ENCODE results near the gene ACTR3C.
"Not testable (repeated sequence)": the region's sequence is repeated elsewhere in the genome, so short reads cannot be mapped to it uniquely, and the experiment has no call there.

The ACTR3C gene

DNA sequence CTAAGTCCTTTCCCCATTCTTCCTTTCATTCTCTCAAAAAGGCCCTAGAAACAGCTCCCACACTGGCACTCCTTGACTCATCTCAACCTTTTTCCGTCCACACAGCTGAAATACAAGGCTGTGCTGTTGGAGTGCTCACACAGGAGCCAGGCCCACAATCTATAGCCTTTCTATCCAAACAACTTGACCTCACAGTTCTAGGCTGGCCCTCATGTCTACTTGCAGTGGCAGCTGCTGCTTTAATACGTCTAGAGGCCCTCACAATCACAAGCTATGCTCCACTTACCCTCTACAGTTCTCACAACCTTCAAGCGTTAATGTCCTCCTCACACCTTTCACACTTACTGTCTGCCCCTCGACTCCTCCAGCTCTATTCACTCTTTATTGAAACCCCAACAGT lies 12.2 kb downstream of the ACTR3C start:
- DNase-seq: no peak

DNA sequence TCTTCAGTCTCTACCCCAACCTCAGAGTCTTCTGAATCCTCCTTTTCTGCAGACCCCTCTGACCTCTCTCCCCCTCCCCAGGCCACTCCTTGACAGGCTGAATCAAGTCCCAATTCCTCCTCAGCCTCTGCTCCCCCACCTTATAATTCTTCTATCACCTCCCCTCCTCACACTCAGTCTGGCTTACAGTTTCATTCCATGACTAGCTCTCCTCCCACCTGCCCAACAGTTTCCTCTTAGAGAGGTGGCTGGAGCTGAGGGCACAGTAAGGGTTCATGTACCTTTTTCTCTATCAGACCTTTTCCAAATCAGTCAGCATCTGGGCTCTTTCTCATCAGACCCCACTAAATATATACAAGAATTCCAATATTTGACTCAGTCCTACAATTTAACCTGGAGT lies 14.8 kb downstream of the ACTR3C start:
- DNase-seq: no peak

DNA sequence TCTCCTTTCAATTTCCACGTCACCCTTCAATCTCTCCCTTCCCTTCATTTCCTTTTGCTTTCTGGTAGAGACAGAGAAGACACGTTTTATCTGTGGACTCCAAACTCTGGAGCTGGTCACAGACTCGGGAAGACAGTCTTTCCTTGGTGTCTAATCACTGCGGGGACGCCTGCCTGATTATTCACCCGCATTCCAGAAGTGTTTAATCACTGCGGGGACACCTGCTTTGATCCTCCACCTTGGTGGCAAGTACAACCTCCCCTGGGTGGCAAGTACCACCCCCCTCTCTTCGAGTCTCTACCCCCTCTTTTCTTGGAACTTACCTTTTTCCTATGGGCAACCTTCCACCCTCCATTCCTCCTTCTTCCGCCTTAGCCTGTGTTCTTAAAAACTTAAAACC lies 15.4 kb downstream of the ACTR3C start:
- no peak for DNase-seq

DNA sequence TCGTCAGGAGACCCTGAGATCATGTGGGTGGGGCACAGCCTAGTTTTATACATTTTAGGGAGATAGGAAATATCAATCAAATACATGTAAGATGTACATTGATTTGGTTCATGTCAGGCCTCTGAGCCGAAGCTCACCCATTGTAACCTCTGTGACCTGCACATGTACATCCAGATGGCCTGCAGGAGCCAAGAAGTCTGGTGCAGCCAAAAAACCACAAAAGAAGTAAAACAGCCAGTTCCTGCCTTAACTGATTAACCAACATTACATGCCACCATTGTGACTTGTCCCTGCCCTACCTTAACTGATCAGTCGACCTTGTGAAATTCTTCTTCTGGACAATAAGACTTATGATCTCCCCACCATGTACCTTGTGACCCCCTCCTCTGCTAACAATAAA lies 16.2 kb downstream of the ACTR3C start:
- DNase-seq: no peak

DNA sequence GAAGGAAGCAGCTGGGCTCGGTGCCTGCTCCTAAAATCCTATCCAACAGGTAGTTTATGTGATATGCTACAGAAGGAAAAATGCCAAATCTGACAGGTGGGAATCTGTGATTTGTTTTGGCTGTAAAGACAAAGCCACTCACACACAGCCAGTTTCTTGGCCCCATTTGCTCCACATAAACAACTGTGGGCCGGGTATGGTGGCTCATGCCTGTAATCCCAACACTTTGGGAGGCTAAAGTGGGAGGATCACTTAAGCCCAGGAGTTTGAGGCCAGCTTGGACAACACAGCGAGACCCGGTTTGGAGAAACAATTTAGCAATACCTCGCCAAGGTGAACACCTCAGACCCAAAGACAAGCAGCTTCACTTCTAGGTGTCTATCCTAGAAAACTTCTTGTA lies 17.0 kb downstream of the ACTR3C start:
- DNase-seq: not testable (repeated sequence)

DNA sequence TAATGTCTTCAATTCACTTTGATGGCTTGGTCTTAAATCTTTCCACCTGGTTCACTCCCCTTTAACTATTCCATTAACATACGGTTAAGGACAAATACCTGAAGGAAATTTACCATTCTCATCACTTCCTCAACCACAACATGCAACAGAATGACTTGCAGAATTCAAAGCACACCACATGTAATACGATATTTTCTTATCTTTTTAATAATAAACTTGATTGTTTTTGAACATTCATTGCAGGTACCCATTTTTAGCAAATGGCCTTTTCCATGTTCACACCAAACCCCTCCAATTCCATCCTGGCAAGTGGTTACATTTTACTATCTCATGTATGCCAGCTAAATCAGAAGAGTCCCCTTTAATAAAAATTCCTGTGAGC lies 17.5 kb downstream of the ACTR3C start:
- not testable (repeated sequence) for DNase-seq

DNA sequence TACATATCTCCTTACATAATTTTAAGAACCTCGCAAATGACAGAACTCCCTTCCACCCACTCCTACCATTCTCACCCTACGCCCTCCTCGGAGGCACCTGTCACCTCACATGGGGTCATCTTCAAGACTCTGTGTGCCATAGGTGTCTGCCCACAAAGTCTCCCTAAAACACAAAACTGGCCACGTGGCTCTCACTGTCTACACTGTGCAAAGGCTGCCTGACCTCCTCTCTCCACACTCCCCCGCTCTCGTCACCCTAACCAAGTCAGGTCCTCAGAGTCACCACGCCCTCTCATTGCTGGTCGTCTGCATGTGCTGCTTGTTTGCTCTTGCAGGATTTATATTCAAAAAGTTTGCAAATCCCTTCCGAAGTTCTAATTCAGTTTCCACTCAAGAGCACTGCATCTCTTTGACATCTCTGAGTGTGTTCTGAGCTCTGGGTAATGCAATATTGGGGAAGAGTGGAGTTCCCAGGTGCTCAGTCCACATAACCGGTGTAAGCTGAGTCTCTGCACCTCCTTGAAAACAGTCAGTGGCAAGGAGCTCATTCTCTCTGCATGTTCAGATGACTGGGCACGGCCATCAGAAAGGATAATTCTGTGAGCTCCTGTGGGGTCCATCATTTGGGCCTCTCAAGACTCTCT lies 18.0 kb downstream of the ACTR3C start:
- DNase-seq: not testable (repeated sequence)

DNA sequence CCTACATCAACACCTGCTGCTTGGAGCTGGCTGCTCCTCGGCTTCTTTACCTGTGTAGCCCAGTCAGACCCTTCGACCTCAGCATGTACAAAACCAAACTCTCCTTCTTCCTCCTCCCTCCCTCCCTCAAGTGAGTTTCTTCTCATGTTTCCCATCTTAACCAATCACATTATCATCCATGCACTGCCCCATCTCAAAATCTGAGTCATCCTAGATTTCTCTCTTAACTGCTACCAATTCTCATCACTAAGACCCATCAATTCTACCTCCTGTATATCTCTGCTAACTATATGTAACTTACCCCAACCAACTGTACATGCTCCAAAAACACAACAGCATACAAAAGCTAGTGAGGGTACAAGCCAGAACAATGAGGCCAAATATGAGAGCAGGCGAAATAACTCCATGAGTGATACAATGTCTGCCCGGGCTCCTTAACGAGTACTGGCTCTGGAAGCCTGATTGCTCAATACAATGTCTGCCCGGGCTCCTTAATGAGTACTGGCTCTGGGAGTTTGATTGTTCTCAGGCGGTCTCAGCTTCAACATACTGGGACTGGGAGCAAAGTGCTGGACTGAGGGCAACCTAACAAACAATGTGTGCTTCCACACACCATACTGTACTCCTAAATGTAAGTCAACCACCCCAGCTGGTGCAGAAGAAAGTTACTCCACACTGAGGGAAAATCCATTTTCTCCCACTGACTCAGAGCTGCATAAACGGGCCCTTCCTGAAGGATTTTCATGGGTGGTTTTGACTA lies 18.7 kb downstream of the ACTR3C start:
- not testable (repeated sequence) for DNase-seq

DNA sequence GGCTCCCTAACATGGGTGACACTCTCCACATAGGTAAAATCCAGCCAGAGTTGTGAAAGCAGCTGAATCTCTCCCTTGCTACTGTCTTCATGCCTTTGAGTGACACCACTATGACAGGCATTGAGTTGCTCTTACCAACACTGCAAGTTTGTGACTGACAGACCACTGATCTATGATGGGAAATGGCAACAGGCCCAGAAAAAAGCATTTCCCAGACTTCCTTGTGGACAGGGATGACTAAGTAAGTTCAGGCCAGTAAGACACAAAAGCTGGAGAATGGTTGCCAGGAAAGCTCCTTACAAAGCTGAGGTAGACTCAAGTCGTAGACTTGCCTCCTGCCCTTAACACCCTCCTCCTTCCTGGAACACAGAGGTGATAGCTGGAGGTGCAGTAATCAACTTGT lies 20.4 kb downstream of the ACTR3C start:
- not testable (repeated sequence) for DNase-seq

DNA sequence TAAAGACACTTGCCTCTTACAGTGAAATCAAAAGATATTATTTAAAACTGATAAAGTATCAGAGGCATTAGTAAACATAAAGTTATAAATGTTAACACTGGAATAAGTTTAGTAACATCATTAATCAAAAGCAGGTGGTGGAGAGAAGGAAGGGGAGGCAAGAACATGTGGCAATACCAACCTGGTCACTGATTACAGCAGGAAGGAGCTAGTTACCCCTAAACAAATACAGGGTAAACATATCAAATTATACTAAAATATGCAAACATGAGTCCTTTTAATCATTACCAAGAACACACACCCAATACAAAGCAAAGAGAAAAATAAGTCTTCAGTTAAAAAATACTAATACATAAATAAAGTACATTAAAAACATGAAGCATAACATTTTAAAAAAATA lies 25.4 kb downstream of the ACTR3C start:
- not testable (repeated sequence) for DNase-seq

DNA sequence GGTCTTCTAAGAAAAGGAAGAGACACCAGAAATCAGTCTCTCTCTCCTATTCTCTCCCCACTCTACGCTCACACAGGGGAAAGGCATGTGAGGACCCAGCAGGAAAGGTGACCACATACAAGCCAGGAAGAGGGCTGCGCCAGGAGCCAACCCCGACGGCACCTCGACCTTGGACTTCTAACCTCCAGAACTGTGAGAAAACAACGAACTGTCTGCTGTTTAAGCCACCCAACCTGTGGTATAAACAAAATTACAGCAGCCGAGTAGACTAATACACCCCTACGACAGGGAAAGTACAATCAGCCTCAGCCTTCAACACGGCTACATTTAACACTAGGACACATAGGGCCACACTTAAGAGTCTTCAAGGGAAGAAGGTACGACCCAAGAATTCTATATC lies 26.5 kb downstream of the ACTR3C start:
- DNase-seq: not testable (repeated sequence)

DNA sequence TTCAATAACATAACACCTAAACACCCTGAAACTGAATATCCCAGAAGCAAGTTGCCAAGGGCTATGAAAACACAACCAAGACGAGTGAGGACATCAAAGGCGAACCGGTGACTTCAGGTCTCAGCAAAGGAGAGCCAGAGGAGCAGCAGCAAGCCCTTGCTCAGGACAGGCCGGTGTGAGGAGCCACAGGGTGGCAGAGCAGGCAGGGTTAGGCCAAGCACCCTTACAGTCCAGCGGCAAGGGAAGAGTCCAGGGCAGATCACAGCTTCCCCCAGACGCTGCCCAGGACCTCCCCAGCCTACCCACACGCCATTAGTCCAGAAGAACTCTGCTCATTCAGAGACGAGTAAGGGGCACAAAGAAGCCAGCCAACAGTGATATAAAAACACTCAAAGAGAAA lies 27.7 kb downstream of the ACTR3C start:
- not testable (repeated sequence) for DNase-seq

DNA sequence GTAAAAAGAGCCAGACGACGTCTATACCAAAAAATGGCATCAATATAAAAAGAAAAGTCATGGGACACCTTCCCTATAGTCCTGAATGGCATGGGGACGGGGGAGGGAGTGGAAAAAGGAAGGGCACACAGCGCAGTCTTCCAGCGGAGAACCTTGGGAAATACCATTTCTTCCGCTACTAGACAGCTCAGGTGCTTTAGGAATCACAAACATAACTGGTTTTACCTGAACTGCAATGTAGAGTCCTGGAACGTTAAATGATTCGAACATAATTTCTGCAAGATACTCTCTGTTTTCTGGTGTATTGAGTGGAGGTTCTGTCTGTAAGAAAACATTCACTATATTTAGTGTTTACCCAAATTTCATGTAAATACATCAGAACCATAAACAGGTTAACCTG lies 28.3 kb downstream of the ACTR3C start:
- DNase-seq: not testable (repeated sequence)

DNA sequence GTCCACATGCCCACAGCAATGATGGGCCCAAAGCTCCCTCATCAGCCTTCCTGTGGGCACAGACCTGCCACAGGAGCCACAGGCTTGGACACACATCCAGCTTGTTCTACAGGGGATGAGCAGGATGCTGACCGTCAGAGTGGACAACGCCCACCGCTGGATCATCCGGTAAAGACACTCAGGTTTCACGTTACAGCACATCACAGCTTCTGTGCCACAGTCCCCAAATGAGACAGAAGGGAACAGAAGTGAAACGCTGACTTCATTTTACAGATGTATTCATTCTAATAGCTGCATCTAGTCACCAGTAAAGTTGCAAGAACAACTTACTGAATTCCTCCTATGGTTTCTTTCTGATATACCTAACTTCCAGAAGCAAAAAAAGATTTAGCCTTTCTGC lies 33.0 kb downstream of the ACTR3C start:
- not testable (repeated sequence) for DNase-seq

DNA sequence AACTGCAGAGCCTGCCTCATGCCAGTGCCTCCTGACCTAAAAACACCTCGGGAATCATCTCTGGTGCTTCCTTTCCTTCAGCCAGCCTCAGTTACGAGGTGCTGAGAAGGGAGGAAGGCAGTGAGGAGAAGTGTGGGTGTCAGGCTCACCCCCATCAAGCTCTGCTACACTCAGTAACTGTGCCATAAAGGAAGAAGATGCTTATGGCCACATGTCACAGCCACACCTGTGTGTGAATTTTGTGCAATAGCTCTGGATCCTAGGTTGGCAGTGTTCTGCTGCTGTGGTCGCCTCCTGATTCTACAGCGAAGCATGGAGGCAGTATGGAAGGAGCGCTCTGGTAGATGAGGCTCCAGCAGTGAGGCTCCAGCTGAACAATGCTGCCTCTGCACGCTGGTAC lies 34.5 kb downstream of the ACTR3C start:
- DNase-seq: not testable (repeated sequence)

DNA sequence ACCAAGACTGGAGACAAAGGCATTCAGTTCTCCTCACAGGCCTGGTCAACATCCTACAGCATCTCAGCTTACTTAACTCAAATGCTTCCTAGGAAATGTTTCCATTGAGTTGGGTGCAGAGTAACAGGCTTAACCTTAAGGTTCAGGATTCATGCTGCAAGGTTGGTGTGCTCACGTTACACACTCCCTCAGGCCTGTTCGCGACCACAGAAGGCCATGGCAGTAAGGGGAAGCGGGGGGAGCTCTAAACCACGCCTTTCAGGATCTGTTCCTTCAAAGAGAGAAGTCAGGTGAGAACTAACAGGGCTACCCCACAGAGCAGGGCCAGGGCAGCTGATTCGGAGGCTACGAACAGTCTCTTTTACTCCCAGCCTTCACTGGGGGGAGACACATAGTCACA lies 35.5 kb downstream of the ACTR3C start:
- DNase-seq: not testable (repeated sequence)

DNA sequence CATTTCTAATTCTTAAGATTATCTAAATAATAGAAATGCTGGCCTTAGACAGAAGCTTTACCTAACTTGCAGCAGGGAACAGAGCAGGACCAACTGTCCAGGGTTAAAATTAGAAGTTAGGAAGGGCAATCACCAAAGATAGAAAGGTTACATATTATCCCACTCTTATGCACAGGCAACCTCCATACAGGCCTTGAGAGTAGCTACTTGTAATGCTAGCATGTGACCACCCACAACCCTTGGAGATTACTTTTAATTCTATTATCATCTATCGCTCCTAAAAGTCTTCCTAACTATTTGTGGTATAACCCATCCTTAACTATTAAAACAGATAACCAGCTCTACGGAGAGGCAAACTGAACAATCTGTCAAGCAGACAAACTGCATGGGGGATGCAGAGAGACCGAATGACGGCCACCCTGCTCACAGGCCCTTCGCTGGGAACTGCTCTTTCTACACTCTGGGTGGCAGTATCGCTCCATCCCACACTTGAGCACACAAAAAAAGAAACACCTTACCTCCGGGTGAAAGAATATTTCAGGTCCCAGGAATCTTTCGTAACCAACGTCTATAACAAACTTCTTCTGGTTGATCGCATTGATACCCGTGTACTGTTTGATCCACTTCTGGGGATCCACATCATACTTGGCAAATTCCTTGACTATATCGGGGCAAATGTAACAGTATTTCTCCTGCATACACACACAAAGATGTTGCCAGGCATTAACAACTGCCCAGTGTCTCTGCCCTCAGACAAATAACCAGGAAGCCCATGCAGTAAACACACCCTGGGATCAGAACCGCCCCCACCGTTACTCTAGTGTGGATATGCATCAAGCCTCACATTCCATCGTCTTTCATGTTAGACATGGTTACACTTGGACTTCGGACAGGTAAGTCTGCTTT lies 37.2 kb downstream of the ACTR3C start:
- not testable (repeated sequence) for DNase-seq

DNA sequence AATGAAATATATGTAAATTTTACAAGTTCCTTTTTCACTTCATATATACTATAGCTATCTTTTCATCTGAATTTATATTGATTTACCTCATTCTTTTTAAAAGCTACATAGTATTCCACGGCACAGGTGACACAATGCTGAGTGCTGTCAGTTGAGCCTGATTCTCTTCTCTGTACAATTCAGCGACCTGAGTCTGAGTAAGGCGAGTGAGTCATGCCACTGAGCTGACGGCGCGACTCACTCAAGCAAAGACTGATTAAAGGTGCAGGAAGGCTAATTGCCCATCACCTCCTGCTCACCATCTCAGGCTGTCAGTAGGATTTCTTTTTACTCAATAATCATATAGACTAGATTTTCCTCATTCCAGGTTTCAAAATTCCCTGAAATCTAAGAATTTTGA lies 39.7 kb downstream of the ACTR3C start:
- not testable (repeated sequence) for DNase-seq

DNA sequence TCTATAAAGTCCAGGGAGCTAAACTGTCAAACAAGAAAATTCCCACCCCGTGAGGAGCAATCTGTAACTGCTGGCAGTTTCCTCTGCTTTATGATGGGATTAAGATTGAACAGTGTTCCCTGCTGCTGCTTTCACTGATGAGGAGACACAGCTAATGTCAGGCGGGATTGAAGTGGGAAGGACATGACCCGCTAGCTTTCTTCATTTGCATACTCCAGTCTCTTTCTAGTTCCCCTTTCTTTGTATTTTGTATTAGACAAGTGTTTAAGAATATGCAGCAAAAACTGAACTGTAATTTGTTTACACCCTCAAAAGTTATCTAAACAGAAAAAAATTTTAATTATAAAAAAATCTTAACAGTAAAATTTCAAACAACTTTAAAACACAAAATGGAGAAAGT lies 40.2 kb downstream of the ACTR3C start:
- not testable (repeated sequence) for DNase-seq

DNA sequence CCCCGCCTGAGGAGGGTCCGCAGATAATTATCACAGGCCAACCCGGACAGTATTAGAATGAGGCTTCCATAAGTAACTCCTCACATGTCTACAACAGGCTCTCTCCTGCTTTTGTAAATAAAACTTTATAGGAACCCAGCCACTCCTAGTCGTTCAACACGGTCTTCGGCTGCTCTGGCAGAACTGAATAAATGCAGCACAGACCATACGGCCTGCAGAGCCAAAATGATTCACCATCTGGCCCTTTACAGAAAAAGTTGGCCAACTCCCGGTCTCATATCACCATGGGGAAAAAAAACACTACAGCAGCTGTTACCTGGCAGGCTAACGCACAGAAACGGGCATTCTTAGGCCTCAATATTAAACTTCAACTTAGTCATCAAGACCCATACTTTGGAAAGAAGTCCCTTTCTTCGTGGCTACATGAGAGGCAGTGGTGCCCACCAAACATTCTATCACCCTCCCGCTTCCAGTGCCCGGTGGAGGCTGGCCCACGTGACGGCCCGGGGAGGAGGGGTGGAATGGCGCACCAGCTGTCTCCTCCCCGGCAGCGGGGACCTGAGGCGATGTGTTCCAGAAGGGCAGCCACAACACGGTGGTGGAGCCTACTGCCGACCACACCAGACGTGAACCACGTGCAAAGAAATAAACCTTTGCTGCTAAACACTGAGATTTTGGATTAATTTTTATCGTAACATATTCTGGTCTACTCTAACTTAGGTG lies 41.5 kb downstream of the ACTR3C start:
- not testable (repeated sequence) for DNase-seq

DNA sequence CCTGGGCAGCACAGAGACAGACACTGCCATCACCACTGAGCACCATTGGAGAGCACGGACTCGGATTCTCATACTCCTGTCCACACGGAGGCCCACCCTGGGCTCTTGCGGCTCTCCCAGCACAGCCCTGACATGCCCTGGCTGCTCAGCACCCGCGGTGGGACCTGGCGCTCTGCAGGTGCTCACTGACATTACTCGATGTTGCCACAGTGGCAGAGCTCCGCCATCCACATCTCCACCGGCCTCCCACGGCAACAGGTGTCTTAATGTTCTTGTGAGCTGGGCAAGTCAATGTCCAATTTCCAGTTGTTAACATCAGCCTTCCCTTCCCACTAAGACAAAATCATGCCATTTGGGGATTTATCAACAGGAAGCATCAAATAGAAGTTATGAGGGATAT lies 45.0 kb downstream of the ACTR3C start:
- DNase-seq: not testable (repeated sequence)

DNA sequence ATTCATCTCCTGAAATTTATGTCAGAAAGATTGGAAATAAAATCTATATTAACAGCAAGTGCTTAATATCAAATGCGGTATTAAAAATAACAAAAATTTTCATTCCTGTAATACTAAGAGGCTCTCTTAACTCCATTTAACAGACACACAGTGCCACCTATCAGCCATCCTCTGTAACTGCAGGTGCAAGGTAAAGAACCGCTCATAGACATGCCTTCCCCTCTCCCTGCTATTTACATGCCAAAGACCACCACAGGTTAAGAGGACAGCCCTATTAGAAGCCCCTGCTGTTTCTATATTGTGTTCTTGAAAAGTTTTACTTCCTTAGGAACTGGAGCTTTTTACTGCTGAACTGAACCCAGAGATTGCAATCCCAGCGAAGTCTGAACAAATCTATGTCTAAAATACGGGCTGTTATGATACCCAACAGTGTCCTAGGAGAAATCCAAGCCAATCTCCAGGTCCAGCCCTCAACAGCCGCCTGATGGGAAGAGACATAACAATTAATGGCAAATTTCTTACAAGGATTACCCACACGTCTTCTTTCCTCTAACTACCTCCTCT lies 47.1 kb downstream of the ACTR3C start:
- DNase-seq: not testable (repeated sequence)

Measured in cortex of kidney (tissue), 1 donor.